Choroid plexus epithelial cell (primary cell): ENCODE data around the gene REPIN1.

ENCODE experiments used
- DNase-seq: peaks from one replicate; pipeline ENCODE4 v3.0.0-alpha.2; 2010; ENCODE audit warnings: low read depth
- H3K4me3 ChIP-seq: 2 replicates; pipeline ENCODE4 v1.5.1; 2011; ENCODE audit warnings: low read depth, mild to moderate bottlenecking, control low read depth, low read length, moderate library complexity
- CTCF ChIP-seq: conservative IDR thresholded peaks from 2 replicates; pipeline ENCODE4 v1.5.1; 2011; ENCODE audit warnings: low read depth, mild to moderate bottlenecking, control low read depth, inconsistent platforms, low read length, moderate library complexity

Gene REPIN1

GRCh38 chr7:150376560-150376959 lies 7.9 kb downstream of the REPIN1 start:
- TF ChIP-seq CTCF = no peak
- H3K4me3 ChIP-seq = no peak overlapping the region
- DNase-seq = no peak

GRCh38 chr7:150377196-150377595 lies 8.6 kb downstream of the REPIN1 start:
- H3K4me3 ChIP-seq = no peak overlapping the region
- no peak for DNase-seq
- no peak for TF ChIP-seq CTCF

GRCh38 chr7:150377635-150378034 lies 9.0 kb downstream of the REPIN1 start:
- no peak for DNase-seq
- H3K4me3 ChIP-seq = no peak overlapping the region
- TF ChIP-seq CTCF = no peak

- TF ChIP-seq CTCF = peak; percentile 42
- peak; percentile 71 for DNase-seq
- H3K4me3 ChIP-seq = peak overlapping the region; percentile 87
These were observed 9.7 kb downstream of the REPIN1 start for GRCh38 chr7:150378115-150378852.

- peak within 1 kb of the TSS; percentile 87 for H3K4me3 ChIP-seq
- DNase-seq = peak; percentile 93
- TF ChIP-seq CTCF = no peak
These were observed 10.3 kb downstream of the REPIN1 start, which contains the start of gene ZNF775 for GRCh38 chr7:150378853-150379440. TSS of gene ZNF775 (plus strand) at chr7:150379330. CDS start at chr7:150388471, 9,141 bp downstream.

GRCh38 chr7:150379441-150380379 lies 11.1 kb downstream of the REPIN1 start:
- no peak for DNase-seq
- no peak for TF ChIP-seq CTCF
- H3K4me3 ChIP-seq = peak overlapping the region; percentile 87
